SHP77 treated with DMSO at 0.1 percent for 48 hours (cell line): Measurements from ENCODE around the gene CACNG3.
"Not testable (repeated sequence)": the region's sequence is repeated elsewhere in the genome, so short reads cannot be mapped to it uniquely, and the experiment has no call there.

ENCODE experiments used
- DNase-seq: peaks from one replicate; lab custom pipeline; 2025; lab: John Stamatoyannopoulos, UW

Gene CACNG3

DNA sequence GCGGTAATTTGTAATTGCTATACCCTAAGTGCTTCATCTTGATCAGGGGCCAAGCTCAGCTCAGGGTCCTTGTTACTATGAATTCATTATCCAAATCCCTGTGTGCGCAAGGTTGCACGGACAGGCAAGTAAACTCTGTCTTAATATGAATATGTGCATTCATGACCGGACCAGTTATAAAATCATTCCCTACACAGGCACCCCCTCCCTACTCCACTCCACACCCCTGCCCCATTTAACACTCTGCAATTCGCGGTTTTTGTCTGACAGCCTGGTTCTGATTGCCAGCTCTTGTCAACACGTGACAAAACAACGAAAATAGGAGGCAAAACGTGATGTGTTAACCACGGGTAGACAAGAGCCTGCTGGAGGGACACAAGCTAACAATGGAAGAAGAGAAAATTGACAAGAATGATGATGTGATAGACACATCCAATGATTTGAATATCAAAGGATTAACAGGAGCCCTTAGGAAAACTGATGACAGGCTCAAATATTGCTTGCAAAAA is 76.5 kb downstream of the CACNG3 start:
- DNase-seq = no peak

DNA sequence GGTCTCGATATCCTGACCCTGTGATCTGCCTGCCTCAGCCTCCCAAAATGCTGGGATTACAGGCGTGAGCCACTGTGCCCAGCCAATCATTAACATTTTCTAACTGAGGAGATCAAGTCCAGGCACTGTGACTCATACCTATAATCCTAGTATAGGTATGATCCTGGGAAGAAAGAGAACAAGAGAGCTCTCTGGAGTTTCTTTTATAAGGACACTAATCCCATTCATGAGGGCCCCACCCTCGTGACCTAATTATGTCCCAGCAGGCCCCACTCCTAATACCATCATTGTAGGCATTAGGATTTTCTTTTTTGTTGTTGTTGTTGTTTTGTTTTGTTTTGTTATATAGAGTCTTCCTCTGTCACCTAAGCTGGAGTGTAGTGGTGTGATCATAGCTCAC is 80.4 kb downstream of the CACNG3 start:
- DNase-seq = no peak

DNA sequence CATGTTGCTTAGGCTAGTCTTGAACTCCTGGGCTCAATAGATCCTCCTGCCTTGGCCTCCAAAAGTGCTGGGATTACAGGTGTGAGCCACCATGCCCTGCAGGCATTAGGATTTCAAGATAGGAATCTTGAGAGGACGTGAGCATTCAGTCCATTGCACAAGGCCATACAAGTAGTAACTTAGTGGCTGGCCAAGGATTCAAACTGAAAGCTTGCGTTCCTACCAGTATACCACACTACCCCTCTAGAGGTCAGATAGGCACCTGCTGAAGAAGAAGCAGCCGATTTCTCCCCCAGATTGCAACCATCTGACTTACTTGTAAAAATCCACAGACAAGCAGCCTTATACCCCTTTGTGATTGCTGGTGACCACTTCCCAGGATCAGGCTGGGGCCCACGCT is 80.9 kb downstream of the CACNG3 start:
- no peak for DNase-seq

DNA sequence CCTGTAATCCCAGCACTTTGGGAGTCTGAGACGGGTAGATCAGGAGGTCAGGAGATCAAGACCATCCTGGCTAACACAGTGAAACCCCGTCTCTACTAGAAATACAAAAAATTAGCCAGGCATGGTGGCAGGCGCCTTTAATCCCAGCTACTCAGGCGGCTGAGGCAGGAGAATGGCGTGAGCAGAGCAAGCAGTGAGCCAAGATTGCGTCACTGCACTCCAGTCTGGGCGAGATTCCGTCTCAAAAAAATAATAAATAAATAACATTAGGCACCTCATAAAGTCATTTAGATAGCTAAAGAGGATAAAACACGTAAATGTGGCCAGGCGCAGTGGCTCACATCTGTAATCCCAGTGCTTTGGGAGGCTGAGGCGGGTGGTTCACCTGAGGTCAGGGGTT is 87.7 kb downstream of the CACNG3 start:
- not testable (repeated sequence) for DNase-seq

DNA sequence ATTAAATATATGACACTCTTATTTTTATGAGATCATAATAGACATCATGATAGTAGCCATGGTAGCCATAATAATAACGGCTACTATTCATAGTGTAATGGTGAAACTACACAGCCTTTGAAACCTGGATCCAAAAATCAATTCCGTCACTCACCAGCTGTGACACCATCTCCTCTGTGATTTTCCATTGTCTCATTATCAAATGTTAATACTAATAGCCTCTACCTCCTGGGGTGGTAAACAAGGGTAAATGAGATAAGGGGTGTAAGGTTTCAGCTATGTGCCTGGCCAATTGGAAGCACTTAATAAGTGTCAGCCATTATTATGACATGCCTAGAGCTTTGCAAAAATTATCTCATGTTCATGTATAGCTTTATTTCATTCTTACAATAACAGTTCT is 88.6 kb downstream of the CACNG3 start:
- DNase-seq = no peak

DNA sequence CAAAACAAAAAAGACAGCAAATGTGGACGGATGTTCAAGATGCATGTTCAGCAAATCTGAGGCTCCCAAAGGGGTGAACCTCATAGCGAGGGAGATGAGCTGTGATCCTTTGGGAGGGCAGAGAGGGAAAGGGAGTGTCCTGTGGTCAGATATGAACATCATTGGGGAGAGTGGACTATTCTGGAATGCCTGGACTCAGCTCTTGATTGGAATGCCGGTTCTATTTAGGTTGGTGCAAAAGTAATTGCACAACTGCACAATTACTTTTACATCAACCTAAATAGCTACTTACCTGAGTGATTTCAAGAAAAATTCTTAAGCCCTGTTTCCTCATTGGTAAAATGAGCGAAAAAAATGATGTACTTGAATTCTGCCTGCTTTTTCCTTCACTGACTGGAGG is 89.6 kb downstream of the CACNG3 start:
- DNase-seq = no peak

DNA sequence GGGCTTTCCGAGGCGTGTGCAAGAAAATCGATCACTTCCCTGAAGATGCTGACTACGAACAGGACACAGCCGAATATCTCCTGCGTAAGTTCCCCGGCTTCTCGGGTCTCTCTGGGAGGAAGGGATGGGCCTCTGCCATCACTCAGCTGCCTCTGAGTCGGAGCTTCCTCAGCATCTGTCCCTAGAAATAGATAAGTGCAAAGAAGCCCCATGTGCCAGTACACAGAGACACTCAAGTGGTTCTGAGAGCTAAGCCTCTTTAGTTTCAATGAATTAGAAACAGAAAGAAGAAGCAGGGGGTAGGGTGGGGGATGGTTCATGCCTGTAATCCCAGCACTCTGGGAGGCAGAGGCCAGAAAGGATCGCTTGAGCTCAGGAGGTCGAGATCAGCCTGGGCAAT is 90.6 kb downstream of the CACNG3 start:
- DNase-seq = no peak

DNA sequence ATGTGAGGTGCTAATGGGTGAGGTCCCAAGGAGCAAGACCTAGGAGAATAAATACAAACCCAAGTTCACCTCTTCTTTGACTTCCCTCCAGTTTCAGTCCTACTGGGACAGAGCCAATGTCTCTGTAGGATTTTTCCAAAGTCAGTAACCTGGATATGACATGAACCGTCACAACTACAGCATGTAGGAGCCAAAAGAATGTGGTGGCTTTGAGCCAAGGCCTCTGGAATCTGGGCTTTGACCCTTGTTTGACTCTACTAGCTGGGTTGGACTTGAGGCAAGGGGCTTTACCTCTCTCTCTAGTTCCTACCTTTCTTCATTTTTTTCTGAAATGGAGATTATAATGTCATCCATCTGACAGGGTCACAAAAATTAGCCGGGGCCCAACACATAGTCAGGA is 91.4 kb downstream of the CACNG3 start:
- no peak for DNase-seq

DNA sequence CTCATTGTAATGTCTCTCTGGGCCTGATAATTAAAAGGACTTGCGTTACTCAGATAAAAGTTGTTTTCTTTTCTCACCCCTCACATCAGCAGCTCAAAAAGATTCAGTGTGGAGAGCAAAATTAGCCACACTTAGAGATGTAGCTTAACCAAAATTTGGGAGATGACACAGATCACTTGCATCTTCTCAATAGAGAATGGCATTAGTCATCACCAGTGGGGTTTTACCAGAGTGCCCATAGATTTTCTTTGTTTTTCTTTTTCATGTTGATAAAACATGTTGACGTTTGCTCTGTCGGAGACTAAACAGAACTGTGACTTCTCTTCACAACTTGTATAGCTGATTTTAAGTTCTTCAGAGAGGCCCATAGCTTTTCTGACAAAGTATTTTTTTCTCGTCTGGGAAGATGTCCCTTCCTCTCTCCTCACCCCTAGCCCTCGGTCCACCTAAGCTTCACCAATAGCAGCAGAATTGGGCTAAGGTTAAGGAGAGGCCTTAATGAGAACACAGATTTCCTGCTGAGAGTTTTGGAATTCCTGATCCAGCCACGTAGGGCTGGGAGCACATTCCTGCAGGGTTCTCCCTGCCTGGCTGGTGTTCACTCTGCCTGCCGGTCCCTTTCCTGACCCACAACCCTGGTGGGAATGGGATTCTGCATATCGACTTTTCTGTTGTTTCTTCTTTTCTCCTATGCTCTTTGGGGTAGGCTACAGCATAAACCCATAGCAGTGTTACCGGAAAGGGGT is 92.6 kb downstream of the CACNG3 start:
- no peak for DNase-seq

DNA sequence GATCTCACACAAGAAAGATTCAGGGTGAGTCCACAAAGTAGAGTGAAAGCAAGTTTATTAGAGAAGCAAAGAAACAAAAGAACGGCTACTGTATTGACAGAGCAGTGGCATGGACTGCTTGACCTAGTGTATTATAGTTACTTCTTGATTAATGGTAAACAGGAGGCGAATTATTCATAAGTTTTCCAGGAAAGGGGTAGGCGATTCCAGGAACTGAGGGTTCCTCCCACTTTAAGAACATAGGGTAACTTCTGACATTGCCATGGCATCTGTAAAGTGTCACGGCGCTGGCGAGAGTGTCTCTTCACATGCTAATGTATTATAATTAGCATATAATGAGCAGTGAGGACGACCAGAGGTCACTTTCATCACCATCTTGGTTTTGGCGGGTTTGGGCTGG is 93.2 kb downstream of the CACNG3 start:
- DNase-seq = no peak

DNA sequence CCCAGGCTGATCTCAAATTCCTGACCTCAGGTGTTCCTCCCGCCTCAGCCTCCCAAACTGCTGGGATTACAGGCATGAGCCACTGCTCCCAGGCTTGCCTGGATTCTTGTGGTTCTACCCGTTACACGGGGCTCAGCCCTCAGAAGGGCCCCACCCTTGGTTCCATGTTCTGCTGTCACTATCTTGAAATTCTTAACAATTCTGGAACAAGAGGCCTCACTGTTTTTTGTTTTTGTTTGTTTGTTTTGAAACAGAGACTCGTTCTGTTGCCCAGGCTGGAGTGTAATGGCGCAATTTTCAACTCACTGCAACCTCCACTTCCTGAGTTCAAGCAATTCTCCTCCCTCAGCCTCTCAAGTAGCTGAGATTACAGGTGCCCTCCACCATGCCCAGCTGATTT is 96.6 kb downstream of the CACNG3 start:
- DNase-seq = no peak

DNA sequence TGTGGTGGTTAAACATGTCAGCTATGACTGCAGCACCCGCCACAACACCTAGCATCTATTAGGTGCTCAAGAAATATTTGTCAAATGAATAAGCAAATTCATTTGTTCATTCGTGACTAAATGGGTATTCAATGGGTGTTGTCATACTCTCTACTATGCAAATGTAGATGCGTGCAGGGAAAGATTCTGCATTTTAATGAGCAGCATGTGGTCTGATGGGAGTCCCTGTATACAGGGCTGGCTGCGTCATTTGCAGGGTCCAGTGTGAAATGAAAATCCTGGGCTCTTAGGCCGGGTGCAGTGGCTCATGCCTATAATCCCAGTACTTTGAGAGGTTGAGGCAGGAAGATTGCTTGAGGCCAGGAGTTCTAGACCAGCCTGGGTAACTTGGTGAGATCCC is 97.5 kb downstream of the CACNG3 start:
- no peak for DNase-seq

DNA sequence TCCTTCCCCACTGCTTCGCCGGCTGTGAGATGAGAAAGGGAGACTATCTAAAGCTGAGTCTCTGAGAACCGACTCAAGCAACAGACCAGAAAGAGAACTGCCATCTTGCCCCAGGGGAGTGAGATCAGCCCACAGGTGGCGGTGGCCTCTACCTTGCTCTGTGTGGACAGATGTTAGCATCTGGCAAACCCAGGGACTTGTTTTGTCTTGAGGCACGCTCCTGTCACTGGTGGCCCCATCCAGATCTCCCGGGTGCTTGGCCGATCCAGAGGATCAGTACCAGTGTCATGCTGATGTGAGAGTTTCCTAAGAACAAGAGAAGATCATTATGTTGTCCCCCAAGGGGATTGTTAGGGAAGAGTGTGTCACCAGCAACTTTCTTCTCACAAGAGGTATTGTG is 101.4 kb downstream of the CACNG3 start:
- DNase-seq = no peak

DNA sequence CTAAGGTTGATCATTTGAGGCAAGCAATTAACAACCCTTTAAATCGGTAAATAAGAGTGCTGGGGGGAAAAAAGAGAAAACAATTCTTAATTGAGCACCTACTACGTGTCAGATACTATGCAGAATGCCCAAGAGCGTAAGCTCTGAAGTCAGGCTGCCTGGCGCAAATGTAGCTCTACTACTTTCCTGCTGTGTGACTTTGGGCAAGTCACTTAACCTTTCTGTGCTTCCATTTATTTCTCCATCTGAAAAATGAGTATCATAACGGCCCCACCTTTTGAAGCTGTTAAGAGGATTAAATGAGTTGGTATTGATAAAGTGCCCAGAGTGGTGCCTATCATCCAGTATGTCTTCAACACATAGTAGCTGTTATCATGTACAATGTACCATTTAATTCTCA is 102.0 kb downstream of the CACNG3 start:
- no peak for DNase-seq

DNA sequence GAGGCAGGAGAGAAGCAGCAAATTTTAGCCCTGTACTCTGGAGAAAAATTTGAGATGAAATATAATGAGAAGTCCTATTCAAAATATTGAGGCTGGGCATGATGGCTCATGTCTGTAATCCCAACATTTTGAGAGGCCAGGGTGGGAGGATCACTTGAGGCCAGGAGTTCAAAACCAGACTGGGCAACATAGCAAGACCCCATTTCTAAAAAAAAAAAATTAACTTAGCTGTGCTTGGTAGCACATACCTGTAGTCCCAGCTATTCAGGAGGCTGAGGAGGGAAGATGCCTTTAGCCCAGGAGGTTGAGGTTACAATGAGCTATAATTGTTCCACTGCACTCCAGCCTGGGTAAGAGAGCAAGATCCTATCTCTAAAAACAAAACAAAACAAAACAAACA is 103.4 kb downstream of the CACNG3 start:
- DNase-seq = no peak

DNA sequence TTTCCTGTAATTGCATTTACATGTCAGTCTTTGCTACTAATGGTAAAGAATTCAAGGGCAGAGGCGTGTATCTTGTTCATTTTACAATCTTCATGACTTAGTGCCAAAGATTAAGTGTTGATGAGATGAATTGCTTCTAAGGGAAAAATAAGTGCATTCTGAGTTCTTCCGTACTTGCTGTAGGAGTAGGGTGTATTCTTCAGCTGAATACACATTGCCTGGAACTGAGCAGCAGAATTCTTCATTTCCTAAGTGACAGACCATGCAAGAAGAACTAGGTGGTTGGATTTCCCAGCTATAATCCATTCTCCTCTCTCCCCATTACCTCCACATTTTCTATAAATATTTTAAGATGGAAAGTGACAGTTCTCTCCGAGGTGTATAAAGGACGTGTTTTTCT is 104.8 kb downstream of the CACNG3 start:
- no peak for DNase-seq

DNA sequence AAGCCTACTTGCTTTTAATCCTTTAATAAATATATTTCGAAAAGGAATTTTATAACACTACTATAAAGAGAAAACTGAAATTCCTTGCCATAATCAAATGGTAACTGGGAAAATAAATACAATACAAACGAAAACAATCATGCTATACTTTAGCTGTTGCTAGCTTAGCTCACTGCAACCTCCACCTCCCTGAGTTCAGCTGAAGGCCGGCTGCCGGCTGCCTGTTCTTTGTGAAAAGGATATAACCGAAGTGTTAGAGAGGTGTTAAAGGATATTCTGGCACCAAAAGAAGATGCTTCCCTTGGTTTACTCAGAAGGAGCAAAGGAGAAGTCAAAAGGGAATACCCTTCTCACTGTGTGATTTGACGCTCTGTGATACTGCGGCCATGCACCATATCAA is 108.5 kb downstream of the CACNG3 start:
- no peak for DNase-seq

DNA sequence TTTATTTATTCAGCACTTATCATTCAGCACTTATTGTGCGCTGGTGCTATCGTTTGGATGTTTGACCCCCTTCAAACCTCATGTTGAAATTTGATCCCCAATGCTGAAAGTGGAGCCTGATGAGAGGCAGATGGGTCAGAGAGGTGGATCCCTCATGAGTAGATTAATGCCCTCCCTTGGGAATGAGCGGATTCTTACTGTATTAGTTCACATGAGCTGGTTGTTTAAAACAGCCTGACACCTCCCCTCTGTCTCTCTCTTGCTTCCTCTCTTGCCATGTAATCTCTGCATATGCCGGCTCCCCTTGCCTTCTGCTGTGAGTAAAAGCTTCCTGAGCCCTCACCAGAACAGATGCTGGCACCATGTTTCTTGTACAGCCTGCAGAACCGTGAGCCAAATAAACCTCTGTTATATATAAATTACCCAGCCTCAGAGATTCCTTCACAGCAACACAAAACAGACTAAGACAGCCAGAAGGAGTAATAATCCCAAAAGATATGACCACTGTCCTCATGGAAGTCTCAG is 111.1 kb downstream of the CACNG3 start:
- DNase-seq = no peak

DNA sequence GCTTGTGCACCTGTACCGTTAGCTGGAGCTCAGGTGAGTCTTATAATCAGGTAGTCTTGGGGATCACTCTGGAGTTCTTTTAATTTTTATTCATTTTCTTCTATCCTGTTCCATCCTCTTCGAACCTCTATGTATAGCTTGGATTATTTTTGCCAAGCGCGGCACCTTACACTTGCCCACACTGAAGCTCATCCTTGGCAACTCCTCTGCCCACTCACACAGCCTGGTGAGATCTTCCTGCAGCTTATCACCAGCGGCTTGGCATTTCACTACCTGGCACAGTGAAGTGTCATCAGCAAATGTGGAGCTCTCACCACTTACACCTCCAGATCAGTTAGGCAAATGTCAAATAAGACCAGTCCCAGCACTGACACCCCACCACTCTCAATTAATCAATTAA is 116.7 kb downstream of the CACNG3 start:
- no peak for DNase-seq

DNA sequence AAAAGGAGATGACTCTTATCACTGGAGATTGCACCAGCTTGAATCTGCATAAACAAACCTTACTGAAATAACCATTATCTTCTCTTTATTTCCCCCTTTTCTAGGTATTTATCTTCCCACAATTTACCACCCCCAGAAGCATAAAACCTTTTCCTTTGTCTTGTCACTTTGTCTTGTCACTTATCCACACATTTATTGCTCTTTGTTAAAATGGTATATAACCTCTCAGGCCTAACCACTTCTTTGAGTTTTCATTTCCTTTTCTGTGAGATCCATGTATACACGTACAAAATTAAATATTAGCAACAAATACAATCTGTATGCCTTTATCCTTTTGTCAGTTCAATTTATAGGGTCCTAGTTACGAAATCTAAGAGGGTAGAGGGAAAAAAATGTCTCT is 122.9 kb downstream of the CACNG3 start:
- no peak for DNase-seq

DNA sequence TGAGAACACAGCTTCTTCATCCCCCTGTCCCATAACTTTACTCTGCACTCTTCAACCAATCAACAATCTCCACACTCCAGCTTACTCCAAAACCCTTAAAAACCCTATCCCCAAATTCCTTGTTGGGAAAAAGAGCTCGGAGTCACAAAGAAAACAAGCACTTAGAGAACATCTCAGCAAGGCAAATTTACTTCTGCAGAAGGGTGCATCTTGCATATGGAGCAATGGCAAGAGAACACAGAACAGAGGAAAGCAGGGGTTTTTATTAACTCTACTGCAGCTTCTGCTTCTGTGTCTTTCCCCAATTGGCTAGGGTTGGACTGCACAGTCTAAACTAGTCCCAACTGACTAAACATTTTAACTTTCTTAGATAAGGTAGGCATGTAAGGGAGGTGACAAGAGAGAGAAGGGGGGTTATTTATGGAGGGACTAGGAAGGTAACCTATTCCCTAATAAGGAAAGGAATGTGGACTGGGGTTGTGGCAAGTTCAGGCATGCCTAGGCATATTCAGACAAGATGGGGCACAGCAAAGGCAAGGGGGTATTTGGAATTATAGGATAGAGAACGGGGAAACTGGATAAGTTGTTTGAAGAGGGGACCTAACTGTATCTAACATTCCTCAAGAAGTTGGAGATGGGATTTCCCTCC is 125.5 kb downstream of the CACNG3 start:
- DNase-seq = no peak

DNA sequence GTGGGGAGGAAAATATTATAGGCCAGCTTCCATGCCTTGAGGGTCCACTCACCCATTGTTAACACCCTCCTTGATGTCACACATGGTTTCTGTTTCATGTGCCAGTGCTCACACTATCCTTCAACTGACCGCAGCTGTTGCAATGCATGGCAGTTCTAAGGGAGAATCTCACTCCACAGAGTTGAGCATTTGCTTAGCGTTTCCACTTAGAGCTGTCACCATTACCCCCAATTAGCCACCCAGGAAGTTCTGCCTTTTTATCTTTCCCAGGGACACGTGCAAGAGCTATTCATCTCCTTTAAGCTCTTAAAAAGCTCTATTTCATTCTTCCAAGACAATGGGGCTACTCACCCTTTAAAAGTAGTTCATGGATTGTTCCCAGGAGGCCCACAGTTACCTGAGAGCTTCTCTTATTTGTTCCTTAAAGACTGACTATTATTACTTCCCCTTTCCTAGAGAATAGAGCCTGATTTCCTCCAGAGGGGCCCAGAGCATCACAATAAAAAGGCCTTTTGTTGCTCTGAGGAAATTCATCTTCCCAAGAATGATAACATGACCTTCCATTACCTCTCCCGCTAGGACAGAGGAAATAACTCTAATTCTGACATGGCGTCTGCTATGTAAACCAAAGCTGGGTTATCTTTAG is 126.8 kb downstream of the CACNG3 start:
- no peak for DNase-seq

DNA sequence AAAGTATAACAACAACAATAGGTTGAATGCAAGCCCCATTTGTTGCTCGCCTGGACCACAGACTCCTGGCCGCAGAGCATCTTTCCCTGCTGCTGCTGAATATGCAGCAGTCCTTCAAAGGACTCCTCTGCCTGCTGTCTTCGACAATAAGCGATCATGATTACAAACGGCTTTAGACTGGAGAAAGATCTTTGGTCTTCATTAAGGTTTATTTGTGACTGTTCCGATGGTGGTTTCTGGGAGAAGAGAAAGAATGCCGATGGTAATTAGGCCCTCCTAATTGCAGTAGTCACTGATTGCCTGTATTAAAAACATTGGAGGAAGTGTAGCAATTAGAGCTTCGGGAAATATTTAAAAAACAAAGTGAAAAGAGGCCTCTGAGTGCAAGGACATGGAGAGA is 138.2 kb downstream of the CACNG3 start:
- DNase-seq = no peak
